Measurements from ENCODE around the gene WNT3A.

- no peak for TF ChIP-seq CTCF (IDR thresholded peaks at IDR 0.05; ENCODE audit: low read length)
- no peak for TF ChIP-seq EZH2 (IDR thresholded peaks at IDR 0.05; ENCODE audit: borderline replicate concordance, low read length)
These were observed 9.3 kb downstream of the WNT3A start for GRCh38 chr1:228016181-228016510.

Measured in OCI-LY1 (cell line).